Kidney epithelial cell (primary cell): Measurements from ENCODE around the gene POU2F3. TPM values are rescaled to one million over a fixed set of nuclear protein-coding genes. Genes with fewer than 3 reads are reported as not detected.

Experiments
- DNase-seq: peaks from one replicate; pipeline ENCODE4 v3.0.0-alpha.2; 2010; ENCODE audit warnings: low read depth
- H3K27me3 ChIP-seq: 2 replicates; pipeline ENCODE4 v1.6.0; 2011; ENCODE audit warnings: low read length; ENCODE audit not compliant: control insufficient read depth, insufficient read depth
- H3K36me3 ChIP-seq: 2 replicates; pipeline ENCODE4 v1.5.1; 2011; ENCODE audit warnings: low read length; ENCODE audit not compliant: control insufficient read depth, insufficient read depth
- H3K4me3 ChIP-seq: 2 replicates; pipeline ENCODE4 v1.5.1; 2011; ENCODE audit warnings: low read depth, mild to moderate bottlenecking, control low read depth, low read length
- total RNA-seq: library from RNA; depleted of rRNA; stranded (reverse); fragments of >200 nt; gene quantifications from 2 replicates; pipeline ENCODE4 v1.2.3, GENCODE V29; 2015
- TF ChIP-seq, protein P1 (sequence below): IDR thresholded peaks from 2 replicates; pipeline ENCODE4 v1.5.1; 2011; ENCODE audit warnings: mild to moderate bottlenecking, moderate library complexity, low read length, control low read depth, inconsistent platforms; ENCODE audit not compliant: insufficient read depth, poor library complexity, severe bottlenecking

POU2F3 gene
- total RNA-seq, 1 donor from 2014 or later = 1.1 TPM

DNA sequence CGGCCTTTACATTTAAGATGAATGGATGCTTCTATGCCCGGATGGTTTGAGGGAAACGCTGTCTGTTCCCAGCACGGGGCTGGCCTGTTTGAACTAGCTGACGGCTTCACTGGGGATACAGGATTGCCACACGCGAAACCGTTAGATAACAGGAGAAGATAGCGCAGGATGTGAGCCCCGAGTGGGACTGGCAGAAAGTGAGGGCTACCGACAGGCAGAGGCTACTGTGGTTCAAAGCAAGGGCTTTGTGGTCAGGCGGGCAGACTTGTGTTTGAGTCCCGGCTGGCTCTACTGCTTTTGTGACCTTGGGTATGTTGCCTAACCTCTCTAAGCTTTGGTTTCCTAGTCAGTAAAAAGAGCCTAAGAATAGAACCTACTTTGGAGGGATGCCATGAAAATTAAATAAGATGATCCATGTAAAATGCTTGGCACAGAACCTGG is 31.9 kb upstream of the POU2F3 start:
- TF ChIP-seq, protein P1, sequence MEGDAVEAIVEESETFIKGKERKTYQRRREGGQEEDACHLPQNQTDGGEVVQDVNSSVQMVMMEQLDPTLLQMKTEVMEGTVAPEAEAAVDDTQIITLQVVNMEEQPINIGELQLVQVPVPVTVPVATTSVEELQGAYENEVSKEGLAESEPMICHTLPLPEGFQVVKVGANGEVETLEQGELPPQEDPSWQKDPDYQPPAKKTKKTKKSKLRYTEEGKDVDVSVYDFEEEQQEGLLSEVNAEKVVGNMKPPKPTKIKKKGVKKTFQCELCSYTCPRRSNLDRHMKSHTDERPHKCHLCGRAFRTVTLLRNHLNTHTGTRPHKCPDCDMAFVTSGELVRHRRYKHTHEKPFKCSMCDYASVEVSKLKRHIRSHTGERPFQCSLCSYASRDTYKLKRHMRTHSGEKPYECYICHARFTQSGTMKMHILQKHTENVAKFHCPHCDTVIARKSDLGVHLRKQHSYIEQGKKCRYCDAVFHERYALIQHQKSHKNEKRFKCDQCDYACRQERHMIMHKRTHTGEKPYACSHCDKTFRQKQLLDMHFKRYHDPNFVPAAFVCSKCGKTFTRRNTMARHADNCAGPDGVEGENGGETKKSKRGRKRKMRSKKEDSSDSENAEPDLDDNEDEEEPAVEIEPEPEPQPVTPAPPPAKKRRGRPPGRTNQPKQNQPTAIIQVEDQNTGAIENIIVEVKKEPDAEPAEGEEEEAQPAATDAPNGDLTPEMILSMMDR = no peak
- Histone ChIP-seq H3K4me3 (no peak overlapping the region), H3K36me3 (no peaks in the 10 kb centered on the region), H3K27me3 (no peaks in the 10 kb centered on the region)
- DNase-seq = no peak

DNA sequence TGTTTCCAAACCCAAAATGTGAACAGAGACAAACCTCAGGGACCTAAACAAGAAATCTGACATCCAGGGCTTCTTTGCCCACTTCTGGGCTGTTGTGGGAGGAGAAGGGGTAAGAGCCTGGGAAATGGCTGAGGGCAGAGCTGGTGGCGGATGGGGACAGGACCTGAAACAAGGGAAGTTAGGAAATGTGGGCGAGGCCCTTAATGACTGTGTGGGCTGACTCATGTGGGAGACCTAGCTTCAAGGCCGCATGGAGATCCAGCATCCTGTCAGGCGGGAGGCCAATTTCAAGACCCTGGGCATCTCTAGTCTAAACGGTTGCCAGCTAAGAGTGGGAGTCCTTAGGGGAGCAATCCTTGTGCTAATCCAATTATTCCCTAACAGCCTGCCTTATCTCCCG is 31.2 kb upstream of the POU2F3 start:
- Histone ChIP-seq H3K36me3 (no peaks in the 10 kb centered on the region), H3K27me3 (no peaks in the 10 kb centered on the region), H3K4me3 (no peak overlapping the region)
- TF ChIP-seq, protein P1 = no peak
- DNase-seq = no peak

DNA sequence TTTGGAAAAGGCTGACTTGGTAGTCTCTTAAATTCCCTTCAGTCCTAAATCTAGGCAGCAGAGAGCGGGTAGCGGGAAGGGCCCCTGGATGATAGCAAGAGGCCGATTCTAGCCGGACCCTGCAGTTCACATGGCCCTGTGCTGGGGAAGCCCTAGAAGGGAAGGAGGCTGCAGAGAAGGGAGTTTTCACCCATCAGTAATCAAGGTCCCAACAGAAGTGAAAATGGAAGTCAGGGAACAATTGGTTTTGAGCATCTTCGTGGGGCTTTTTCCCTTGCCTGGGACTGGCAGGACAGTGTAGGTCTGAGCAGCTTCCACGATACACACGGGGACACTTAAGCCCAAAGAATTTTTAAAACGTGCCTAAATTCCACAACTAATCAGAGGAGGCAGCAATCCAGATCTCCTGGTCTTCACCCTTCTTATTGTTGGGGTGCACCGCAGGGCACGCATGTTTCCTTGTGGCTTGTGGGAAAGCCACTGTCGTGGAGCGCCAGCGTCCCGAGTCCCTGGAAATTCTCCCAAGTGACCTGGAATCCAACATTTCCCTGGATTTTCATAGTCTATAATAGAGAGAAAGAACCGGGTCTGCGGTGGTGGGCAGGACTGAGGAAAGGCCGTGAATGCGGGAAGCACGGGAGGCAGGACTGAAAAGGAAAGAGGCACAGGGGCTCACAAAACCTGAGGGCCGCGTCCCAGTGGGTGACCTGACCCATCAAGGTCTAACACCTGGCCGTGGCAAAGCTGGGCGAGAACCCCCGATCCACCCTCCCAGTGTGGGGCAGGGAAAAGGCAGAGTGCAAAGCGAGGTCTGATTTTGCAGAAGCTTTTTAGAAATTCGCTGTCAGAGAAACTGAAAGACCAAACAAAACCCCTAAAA is 30.0 kb upstream of the POU2F3 start:
- no peak for DNase-seq
- TF ChIP-seq, protein P1 = no peak
- H3K4me3 ChIP-seq = peak overlapping the region; percentile 78
- no peaks in the 10 kb centered on the region for H3K36me3 ChIP-seq
- H3K27me3 ChIP-seq = no peaks in the 10 kb centered on the region

DNA sequence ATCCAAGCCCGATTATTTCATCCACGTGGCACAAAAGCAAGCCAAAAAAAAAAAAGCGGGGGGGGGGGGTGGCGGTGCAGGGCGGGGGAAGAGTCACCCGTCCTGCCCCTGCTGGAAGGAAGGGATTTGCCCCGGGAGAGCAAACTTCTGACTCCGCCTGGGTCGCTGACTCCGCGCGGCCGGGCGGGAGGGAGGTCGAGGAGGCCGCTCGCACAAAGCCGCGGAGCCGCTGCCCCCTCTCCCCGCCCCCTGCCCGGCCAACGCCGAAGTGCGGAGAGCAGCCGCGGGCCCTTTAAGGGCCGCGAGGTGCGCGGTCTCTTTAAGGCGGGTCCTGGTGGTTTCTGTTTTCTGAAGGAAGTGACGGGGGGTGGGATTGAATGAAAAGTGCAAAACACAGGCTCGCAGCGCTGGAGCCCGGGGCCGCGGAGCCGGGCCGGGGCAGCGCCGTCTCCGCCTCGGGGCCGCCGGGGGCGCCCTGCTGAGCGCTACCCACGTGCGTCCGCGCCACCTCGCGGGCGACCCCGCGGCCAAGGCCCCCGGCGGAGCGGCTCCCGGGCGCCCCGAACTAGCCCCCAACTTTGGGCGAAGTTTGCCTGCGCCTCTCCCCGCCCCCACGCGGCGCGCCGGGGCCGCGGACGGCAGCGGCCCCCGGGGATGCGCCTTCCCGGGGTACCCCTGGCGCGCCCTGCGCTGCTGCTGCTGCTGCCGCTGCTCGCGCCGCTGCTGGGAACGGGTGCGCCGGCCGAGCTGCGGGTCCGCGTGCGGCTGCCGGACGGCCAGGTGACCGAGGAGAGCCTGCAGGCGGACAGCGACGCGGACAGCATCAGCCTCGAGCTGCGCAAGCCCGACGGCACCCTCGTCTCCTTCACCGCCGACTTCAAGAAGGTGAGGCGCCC is 29.1 kb upstream of the POU2F3 start, which contains the start of gene OAF:
Gene OAF (plus strand): TSS at position 407 of the 896 bp plus-strand sequence. CDS start 248 bp downstream, at position 655.
- TF ChIP-seq, protein P1 = no peak
- Histone ChIP-seq H3K27me3 (no peaks in the 10 kb centered on the region), H3K4me3 (peak within 1 kb of the TSS; percentile 78), H3K36me3 (peaks cover 1% of the 10 kb centered on the region)
- DNase-seq = peak; percentile 53

DNA sequence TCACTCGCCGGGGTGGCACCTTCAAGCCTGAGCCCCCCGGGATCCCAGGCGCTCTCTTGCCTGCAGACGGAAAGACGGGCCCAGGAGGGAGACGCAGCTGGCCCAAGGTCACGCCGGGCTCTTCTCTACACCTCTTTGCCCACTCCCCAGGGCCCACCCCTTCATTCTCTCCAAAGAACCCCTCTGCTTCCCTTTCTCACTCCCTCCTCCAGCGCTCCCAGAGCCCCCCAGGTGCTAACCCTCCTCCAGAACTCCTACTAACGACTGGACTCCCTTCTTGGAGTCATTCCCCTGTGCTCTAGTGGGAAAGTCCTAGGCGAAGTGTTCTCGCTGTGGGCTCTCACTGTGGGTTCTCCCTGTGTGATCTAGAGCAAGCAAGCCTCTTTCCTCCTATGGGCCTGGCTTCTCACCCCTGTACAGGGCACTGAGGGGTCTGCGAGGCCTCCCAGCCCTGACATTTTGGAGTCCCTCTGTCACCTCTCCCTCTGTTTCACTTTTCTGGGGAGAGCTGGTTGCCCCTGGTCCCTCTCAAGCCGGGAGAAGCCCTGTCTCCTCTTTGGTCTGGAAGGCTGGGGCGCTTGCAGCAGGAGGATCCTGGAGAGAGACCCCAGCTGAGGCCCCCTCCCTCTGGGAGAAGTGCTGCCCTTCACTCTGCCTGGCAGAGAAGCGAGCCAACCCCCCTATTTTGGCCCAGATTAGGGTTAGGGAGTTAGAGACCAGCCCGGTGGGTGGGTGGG is 28.2 kb upstream of the POU2F3 start:
- peak overlapping the region; percentile 78 for H3K4me3 ChIP-seq
- peaks cover 1% of the 10 kb centered on the region for H3K36me3 ChIP-seq
- DNase-seq = no peak
- H3K27me3 ChIP-seq = no peaks in the 10 kb centered on the region
- TF ChIP-seq, protein P1 = no peak
